GM21737 (cell line): ENCODE results near the gene GPR39.
"Not testable (repeated sequence)": the region's sequence is repeated elsewhere in the genome, so short reads cannot be mapped to it uniquely, and the experiment has no call there.

Experiments used
- ATAC-seq: cut with Tn5 transposase; IDR thresholded peaks from one replicate; pipeline ENCODE4 v1.9.1; 2021; ENCODE audit warnings: mild to moderate bottlenecking, moderate library complexity; ENCODE audit not compliant: unreplicated experiment

GPR39 gene

DNA sequence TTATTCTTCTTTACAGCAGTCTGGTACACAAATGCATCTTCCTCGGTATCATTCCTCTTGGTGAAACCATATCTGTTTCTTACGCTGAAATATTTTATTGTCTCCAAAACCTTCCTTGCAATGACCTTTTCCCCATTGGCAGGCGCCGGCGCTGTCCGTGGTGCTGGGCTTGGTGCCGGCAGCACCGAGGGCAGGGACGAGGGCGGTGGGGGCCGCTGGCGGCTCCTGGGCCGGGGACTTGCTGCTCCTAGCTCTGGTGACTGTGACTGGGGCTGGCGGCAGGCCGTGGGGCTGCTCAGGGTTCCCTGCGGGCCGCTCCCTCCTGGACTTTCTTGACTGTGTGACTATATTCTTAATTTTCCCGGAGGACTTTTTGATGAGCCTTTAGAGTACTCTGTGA lies 72.5 kb downstream of the GPR39 start:
- ATAC-seq = no peak

DNA sequence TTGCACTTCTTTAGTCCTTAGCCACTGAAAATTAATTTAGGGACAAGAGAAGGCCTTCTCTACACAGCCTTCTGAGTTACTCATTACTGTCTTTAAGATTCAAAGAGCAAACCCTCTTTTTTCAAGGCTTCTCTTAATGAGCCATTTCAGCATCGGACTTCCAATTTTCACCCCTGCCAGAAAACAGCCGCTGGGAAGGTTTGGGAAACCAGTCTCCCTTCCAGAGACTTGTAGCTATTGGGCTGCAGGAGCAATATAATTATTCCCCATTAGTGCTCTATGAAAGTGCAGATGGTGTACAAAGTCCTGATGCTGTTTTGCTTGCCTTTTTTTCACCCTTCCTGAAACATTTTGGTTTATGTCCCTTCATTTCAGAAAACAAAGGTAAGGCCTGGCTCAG lies 79.3 kb downstream of the GPR39 start:
- no peak for ATAC-seq

DNA sequence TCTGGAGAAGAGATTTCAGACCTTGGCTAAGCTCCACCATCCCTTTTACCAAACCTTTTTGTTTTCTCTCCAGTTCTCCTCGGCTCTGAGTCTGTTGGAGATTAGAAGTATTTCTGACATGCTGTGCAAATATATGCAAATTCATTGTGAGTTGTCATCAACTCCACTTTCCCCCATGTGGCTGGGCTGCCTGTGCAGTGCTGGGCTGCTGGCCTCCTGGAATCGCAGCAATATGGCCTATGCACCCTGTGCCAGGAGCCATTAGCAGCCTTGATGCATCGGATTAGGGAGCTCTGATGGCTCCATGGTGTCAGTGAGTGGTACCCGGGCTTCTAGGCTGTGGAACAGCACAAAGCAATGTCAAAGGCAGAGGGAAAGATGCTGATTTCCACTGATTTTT lies 80.0 kb downstream of the GPR39 start:
- no peak for ATAC-seq

DNA sequence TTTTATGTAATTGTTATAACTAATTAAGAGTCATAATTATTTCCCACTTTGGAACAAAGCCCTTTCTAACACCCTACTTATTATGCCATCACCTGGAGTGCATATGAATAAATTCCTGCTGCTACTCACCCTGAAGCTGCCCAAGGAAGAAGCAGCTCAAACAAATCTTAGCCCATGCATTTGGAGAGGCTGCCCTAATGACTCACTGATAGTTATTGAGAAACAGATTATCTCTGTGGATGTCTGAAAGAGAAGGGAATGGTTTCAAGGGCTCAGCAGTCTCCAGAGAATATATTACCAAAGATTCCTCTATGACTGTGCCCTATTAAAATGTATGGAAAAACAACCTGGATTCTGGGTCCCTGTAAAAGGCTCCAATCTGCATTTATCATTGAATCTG lies 81.0 kb downstream of the GPR39 start:
- no peak for ATAC-seq

DNA sequence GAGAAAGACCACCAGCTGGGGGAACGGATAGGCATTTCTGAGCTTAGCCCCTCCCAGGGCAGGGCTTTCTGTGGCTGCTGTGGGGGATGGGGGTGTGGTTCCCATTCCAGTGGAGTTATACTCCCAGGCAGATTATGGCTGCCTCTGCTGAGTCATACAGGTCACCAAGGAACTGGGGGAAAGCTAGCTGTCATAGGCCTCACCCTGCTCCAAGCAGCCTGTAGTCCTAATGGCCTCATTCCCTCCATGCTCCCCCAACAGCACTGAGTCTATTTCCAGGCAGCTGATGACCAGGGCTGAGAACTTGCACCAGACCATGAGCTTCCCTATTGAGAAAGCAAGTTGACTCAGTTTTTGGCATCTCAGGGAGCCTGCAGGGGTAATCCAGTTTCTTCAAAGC lies 87.1 kb downstream of the GPR39 start:
- no peak for ATAC-seq

DNA sequence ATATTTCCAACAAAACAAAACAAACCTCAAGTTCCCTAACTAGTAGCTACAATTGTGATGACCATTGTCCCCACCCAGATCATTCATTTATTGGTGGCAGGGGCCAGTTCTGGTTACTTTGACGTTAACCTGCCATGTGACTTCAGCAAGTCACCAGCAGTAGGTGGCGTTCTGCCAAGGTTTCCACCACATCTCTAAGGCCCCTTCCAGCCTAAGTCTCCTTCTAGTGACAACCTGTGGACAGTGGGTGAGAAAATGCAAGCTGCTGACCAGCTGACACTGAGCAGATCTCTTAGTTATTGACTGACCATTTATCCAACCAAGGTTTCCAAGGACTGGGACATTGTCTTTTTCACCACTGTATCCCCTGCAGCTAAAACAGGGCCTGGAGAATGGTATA lies 98.4 kb downstream of the GPR39 start:
- ATAC-seq = no peak

DNA sequence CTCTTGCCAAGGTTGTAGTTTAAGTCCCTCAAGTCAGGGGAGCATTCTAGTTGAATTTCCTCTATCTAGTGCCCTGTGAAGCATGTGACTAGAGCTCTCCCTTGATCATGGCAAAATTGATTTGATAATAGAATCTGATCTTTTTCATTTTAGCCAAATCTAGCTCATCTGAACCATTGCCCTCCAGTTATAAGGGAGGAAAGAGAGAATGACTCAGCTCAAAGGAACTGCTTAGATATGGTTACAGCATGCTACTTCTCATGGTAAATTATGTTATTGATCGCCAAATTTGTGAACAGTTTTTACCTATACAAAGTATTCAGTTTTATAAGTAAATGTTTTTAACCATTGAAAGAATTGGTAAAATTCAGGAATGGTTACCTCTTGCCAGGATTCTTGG lies 100.8 kb downstream of the GPR39 start:
- ATAC-seq = no peak

DNA sequence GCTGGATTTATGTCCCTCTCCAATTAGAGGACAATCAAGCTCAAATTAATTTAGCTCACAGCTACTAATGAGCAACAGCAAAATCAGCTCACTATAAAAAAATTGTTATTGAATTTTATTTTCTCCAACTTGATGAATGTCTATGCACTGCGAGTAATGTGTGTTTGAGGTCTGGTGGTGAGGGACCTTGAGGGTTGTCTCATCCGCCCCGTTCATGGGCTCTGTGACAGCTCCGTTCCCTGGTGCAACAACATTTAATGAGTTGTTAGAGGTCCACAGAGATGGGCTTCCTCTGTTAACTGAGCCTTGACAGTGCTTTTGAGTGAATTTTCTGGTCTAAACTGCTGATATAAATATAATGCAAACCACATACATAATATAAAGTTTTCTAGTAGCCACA lies 101.7 kb downstream of the GPR39 start:
- no peak for ATAC-seq

DNA sequence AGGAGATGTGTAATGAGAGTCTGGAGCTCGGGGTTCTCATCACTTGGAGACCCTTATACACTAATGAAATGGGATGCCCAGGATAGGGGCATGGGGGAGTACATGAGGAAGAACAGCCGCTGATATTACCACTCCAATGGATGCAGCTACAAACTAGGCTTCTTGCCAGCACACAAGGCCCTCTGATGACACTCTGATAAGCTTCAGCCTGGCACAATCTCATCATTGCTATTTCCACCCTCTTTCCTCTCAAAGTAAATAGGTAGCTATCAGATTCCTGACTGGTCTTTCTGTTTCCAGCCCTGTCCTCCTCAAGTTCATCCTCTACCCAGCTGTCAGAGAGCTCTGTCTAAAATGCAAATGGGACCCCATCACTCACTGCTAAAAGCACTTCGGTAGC lies 103.0 kb downstream of the GPR39 start:
- ATAC-seq = no peak

DNA sequence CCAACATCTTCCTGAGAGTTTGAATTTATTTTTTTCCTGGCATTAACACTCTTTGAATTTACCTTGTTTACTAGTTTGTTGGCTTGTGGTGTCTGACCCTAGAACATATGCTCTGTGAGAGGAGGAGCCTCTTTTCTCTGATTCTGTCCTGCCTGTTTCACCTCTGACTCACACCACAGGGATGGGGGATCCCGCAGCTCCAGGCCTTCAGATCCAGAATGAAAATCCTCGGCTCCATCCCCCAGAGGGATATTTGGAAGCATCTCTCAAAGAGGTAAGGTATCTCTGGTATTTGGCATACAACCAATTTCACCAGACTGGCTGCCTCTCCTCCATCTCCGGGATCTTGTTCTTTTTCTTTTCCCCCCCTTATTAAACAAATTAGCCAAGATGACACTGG lies 104.7 kb downstream of the GPR39 start:
- no peak for ATAC-seq

DNA sequence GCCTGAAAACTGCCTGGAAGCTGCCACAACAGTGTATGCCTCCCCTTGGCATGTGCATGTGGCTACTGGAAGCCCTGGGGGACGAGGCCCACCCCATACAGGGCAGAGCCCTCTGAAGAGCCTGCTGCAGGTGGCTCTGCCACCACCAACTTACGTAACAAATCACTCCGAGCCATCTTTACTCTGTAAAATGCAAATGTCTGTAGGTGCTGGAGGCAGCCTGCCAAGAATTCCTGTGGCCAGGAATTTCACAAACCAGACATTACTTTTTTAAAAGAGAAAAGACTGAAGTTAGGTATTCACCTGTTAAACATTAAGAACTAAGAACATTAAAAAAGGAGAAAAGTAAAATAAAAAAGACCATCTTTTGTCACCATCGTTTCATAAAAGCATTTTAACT lies 106.3 kb downstream of the GPR39 start:
- ATAC-seq = no peak

DNA sequence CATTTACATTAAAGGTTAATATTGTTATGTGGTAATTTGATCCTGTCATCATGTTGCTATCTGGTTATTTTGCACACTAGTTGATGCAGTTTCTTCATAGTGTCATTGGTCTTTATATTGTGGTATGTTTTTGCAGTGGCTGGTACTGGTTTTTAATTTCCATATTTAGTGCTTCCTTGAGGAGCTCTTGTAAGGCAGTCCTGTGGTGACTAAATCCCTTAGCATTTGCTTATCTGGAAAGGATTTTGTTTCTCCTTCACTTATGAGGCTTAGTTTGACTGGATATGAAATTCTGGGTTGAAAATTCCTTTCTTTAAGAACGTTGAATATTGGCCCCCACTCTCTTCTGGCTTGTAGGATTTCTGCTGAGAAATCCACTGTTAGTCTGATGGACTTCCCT lies 120.5 kb downstream of the GPR39 start:
- not testable (repeated sequence) for ATAC-seq

DNA sequence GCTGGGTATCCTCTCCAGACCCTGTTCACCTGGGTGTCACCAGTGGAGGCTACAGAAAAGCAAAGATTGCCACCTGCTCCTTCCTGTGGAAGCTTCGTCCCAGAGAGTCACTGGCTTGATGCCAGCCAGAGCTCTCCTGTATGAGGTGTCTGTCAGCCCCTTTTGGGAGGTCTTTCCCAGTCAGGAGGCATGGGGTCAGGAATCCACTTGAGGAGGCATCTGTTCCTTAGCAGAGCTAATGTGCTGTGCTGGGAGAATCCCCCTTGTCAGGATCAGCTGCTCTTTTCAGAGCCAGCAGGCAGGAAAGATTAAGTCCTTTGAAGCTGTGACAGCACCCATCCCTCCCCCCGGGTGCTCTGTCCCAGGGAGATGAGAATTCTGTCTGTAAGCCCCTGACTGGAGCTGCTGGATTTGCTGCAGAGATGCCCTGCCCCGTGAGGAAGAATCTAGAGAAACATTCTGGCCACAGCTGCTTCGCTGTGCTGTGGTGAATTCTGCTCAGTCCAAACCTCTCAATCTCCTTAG lies 121.8 kb downstream of the GPR39 start:
- no peak for ATAC-seq

DNA sequence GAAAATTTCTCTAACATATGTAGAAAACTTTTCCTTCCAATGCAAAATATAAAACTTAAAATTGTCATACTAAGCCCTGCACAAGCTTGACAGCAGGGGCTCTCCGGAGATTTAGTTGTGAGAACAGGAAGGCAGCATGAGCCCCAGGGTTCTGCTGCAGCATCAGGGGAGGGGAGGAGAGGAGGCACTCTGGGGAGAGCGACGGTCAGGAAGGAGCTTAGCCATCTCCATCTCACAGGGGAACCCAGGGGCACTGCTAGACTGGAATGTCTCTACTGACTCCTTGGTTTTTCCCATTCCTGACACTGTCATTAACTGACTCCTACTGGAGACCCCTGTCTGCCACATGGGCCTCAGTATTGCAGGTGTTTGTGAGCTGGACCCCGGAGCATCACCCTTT lies 123.6 kb downstream of the GPR39 start:
- no peak for ATAC-seq

DNA sequence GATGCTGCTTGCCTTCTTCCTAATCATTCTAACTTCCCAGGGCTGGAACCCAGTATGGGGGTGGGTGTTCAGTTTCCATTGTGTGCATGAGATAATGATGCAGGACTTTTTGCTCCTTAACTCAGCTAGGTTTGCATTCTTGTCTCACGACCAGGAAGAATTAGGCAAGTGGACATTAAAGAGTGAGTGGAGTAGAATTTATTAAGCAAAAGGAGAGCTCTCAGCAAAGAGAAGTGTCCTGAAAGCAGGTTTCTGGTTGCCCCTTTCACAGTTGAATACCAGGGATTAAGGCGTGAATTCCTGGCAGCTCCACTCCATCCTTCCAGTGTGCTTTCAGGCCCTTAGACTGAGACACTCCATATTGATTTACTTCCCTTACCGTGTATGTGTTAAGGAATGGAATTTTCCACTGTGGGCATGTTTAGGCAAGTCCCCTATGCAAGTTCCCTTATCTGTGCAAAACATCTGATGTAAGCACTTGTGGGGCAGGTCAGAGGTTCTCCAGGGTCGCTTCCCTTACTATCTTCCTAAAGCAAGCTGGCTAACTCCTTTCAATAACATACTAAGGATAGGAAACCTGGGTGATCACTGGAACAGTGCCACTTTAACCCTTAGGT lies 126.5 kb downstream of the GPR39 start:
- no peak for ATAC-seq

DNA sequence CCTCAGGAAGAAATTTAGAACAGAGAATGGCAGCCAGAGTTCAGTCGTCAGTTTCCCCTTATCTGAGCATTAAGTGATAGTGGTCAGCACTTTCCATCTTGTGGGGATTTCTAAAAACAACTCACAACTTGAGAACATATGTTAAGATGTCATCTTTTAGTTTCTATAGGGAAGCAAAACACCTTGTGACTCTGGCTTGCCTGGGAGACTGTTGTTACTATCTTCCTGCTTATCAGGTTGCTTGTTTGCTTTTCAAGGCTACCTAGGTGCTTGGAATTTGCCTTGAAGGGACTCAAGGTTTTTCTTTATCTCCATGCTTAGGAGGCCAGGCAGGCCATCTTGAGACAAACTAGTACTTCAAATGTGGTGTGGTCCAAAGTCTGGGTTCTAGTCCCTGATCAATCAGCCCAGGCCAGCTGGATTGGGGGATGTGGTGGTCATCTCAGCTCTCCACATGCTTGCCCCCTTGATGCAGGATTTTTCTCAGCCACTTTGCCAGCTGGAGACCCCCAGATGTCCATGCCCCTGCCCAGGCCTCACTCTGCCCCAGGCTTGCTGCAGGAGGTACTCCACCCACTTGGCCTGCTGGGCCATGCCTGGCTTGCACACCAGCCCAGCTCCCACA lies 127.5 kb downstream of the GPR39 start:
- ATAC-seq = no peak

DNA sequence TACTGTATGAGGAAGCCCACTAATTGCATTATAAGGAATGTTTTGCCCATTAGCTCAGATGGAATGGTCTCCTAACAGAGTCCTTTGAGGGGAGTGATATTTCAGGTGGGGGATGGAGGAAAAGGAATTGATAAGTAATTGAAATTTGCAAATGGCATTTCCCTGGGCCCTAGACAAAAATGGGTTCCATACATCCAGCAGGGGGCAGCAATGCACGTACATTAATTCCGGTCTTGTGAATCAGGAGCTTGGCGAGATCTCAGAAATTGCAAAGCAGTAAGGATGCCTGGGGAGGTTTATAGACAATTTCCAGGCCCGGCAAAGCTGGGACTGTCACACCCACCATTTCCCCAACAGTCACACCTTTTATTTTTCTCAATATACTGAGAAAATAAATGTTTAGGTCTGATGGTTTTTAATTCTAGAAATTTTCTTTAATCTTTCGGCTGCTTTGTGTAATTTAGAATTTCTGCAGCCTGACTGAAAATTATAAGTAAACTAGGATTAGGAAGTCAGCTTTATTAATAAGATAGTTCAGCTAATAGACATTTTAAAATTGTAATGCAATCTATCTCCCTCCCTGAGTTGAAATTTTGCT lies 130.6 kb downstream of the GPR39 start:
- ATAC-seq = no peak

DNA sequence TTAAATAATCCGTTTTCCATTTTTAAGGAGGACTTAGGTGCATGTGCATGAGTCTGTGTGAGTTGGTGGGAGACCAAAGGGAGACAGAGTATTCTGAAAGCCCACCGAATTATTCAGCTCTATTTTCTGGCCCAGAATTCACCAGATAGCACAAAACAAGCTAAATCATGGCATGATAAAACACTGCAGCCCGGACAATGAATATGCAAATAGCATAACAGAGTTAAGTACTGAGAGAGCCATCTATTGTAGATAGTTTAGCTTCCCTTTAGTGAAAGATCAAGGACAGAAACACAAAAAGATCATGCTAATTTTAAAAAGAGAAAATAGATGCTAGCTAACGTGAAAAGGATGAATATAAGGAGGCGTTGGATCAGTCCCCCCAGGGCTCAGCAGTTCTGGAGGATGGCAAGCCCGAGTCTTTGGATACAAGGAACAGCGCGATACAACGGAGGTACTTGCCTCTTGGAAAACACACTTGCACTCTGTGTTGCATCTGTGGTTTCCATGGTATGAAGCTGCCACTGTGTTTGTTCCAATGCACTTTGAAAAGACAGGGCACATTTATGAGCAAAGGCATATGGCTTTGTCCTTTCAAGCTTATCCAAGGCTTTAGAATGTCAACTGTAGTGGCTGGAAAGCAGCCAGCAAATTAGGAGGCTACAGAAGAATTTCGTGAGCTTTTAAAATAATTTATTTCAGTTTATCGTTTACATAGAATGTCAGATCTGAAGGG lies 133.5 kb downstream of the GPR39 start:
- ATAC-seq = no peak

DNA sequence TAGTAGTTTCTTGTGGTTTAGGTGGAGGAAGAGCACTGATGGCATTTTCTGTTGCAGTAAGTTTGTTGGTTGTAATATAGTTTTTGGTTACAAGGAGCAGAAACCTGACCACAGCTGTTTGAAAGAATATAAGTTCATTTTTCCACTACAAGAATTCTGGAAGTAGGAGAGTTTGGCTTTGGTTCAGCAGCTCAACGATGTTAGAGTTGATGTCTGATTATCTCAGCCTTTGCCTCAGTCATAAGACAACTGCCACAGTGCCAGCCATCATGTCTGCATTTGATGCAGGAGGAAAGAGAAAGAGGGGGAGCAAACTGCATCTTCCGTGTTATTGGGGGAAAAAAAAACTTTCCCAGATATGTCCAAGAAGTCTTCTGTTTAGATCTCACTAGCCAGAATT lies 134.3 kb downstream of the GPR39 start:
- no peak for ATAC-seq

DNA sequence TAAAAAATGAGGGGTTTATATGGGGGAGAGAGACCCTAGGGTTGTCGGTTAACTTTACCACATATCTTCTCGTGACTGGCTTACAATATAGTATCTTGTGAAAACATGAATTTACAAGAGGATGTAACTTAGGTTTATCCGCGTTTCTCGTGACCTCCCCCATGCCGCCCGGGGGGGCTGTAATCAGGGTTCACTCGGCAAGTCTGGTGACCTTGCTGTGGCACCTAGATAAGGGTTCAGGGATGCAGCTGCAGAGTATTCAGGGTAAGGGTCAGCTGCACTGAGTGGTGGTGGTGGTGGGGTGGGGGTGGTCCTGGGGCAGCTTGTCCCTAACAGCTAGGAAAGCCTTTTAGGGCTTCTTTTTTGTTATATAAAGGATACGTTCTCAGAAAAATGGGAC lies 141.1 kb downstream of the GPR39 start:
- no peak for ATAC-seq

DNA sequence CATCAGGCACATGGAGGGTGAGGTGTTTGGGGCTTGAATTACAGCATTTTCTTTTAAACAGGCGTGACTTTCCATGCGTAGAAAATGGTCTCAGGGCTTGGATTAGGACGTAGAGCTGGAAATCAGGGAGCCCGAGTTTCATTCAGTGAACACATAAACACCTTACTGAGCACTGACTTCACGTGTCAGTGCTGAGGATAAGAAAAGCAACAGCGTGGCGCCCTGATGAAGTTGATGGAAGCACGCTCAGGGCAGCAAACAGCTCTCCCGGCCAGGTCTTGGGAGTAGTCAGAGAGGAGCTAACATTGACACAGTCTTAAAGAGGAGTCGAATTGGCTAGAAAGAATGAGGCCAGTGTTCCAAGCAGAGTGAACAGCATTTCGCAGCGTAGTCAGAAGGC lies 142.7 kb downstream of the GPR39 start:
- no peak for ATAC-seq

DNA sequence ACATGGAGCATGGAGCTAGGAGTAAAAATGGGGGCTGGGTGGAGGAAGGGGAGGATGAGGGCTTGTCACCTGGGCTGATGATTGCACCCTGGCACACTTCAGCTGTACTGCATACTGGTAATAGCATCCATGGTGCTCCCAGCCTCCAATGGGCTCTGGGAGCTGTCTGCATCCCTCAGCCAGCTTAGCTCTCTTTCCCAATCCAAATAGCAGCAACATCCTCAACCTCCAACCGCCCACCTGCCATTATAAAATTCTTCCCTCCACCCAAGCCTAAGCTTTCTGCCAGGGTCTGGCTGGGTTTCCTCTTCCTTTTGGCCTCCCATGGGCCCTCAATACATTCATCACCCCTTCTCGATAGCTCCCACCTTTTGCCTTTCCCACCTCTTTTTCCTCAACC lies 143.3 kb downstream of the GPR39 start:
- no peak for ATAC-seq
